Measurements from ENCODE around the gene CREM. TPM values are rescaled to one million over a fixed set of nuclear protein-coding genes. Genes with fewer than 3 reads are reported as not detected.
A peak's percentile ranks its signal among the peaks of the same experiment; 100 is the strongest.

Gene CREM
- total RNA-seq, 4 donors from 2014 or later: 8.3 to 15.7 (median 10.9) TPM

GRCh38 chr10:35217455-35217854 is 90.8 kb downstream of the CREM start:
- intact Hi-C loops (cut with DNase I; ENCODE audit: low total_unique reads): loop anchor here (5.0 kb wide), 1 partner anchor 95 kb away; no protein-coding TSS in a partner anchor
- H3K4me3 ChIP-seq (ENCODE audit: low read depth, poor library complexity, severe bottlenecking): no peak overlapping the region
- 82 to 85% methylated on average over 5 of the region's 5 CpGs for whole genome bisulfite sequencing, 2 donors
- no peak for TF ChIP-seq POLR2A (IDR thresholded peaks at IDR 0.05)
- no peak for TF ChIP-seq CTCF (IDR thresholded peaks at IDR 0.05)
- no peak for DNase-seq (ENCODE audit: low spot score in 2 of 2)

GRCh38 chr10:35218339-35218955 is 91.8 kb downstream of the CREM start:
- 33% methylated on average over 7 of the region's 7 CpGs for WGBS, 2 donors
- intact Hi-C loops (cut with DNase I; ENCODE audit: low total_unique reads): loop anchor here (5.0 kb wide), 1 partner anchor 96 kb away; no protein-coding TSS in a partner anchor
- no peak overlapping the region for H3K4me3 ChIP-seq (ENCODE audit: low read depth, poor library complexity, severe bottlenecking)
- peak; percentile 84 to 95 for DNase-seq (ENCODE audit: low spot score in 2 of 2)
- peak in 1 of 3 donors; percentile 58 for TF ChIP-seq CTCF (IDR thresholded peaks at IDR 0.05)
- TF ChIP-seq POLR2A (IDR thresholded peaks at IDR 0.05): no peak

GRCh38 chr10:35219292-35219691 is 92.6 kb downstream of the CREM start:
- intact Hi-C loops (cut with DNase I; ENCODE audit: low total_unique reads): loop anchor here (5.0 kb wide), 1 partner anchor 97 kb away; no protein-coding TSS in a partner anchor
- no peak overlapping the region for H3K4me3 ChIP-seq (ENCODE audit: low read depth, poor library complexity, severe bottlenecking)
- no peak for DNase-seq (ENCODE audit: low spot score in 2 of 2)
- 56% methylated on average over 6 of the region's 6 CpGs for WGBS, 2 donors
- no peak for TF ChIP-seq CTCF (IDR thresholded peaks at IDR 0.05)
- no peak for TF ChIP-seq POLR2A (IDR thresholded peaks at IDR 0.05)

GRCh38 chr10:35219891-35220890 is 93.5 kb downstream of the CREM start:
- DNase-seq (ENCODE audit: low spot score in 2 of 2): no peak
- no peak for TF ChIP-seq CTCF (IDR thresholded peaks at IDR 0.05)
- TF ChIP-seq POLR2A (IDR thresholded peaks at IDR 0.05): no peak
- 63 to 66% methylated on average over 4 of the region's 4 CpGs for WGBS, 2 donors
- intact Hi-C loops (cut with DNase I; ENCODE audit: low total_unique reads): loop anchor here (5.0 kb wide), 1 partner anchor 98 kb away; no protein-coding TSS in a partner anchor
- no peak overlapping the region for H3K4me3 ChIP-seq (ENCODE audit: low read depth, poor library complexity, severe bottlenecking)

- intact Hi-C loops (cut with DNase I; ENCODE audit: low total_unique reads): no loop called here
- H3K4me3 ChIP-seq (ENCODE audit: low read depth, poor library complexity, severe bottlenecking): no peak overlapping the region
- no peak for DNase-seq (ENCODE audit: low spot score in 2 of 2)
- TF ChIP-seq POLR2A (IDR thresholded peaks at IDR 0.05): no peak
- no peak for TF ChIP-seq CTCF (IDR thresholded peaks at IDR 0.05)
- 92 to 98% methylated on average over 4 of the region's 4 CpGs for WGBS, 2 donors
These were observed 96.4 kb downstream of the CREM start for GRCh38 chr10:35223016-35223415.

Measured in lower leg skin (tissue), 4 donors.